Measurements from ENCODE around the gene SMIM22.

- TF ChIP-seq, protein P1, sequence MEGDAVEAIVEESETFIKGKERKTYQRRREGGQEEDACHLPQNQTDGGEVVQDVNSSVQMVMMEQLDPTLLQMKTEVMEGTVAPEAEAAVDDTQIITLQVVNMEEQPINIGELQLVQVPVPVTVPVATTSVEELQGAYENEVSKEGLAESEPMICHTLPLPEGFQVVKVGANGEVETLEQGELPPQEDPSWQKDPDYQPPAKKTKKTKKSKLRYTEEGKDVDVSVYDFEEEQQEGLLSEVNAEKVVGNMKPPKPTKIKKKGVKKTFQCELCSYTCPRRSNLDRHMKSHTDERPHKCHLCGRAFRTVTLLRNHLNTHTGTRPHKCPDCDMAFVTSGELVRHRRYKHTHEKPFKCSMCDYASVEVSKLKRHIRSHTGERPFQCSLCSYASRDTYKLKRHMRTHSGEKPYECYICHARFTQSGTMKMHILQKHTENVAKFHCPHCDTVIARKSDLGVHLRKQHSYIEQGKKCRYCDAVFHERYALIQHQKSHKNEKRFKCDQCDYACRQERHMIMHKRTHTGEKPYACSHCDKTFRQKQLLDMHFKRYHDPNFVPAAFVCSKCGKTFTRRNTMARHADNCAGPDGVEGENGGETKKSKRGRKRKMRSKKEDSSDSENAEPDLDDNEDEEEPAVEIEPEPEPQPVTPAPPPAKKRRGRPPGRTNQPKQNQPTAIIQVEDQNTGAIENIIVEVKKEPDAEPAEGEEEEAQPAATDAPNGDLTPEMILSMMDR (IDR thresholded peaks at IDR 0.05): no peak
- no peak for TF ChIP-seq POLR2A (IDR thresholded peaks at IDR 0.05)
These were observed 11.2 kb upstream of the SMIM22 start for GRCh38 chr16:4783951-4784336.
